Osteoblast (primary cell): ENCODE results near the gene OPCML. TPM values are rescaled to one million over a fixed set of nuclear protein-coding genes. Genes with fewer than 3 reads are reported as not detected.

Experiments
- DNase-seq: peaks from one replicate; pipeline ENCODE4 v3.0.0; 2011; ENCODE audit warnings: low spot score, mixed read lengths; ENCODE audit not compliant: insufficient read length; ENCODE audit errors: missing footprints
- H2AFZ ChIP-seq: 2 replicates; pipeline ENCODE4 v1.6.0; 2011; ENCODE audit warnings: mild to moderate bottlenecking, low read length
- H3K27ac ChIP-seq: 2 replicates; pipeline ENCODE4 v1.5.1; 2011; ENCODE audit warnings: mild to moderate bottlenecking, low read depth, low read length, moderate library complexity
- H3K27me3 ChIP-seq: 2 replicates; pipeline ENCODE4 v1.6.0; 2012; ENCODE audit warnings: mild to moderate bottlenecking, control low read depth, inconsistent platforms, low read length, moderate library complexity; ENCODE audit not compliant: insufficient read depth
- H3K36me3 ChIP-seq: 2 replicates; pipeline ENCODE4 v1.5.1; 2011; ENCODE audit warnings: mild to moderate bottlenecking, low read length, control low read depth, moderate library complexity; ENCODE audit not compliant: insufficient read depth
- H3K4me1 ChIP-seq: 2 replicates; pipeline ENCODE4 v1.5.1; 2011; ENCODE audit warnings: mild to moderate bottlenecking, low read length, control low read depth, moderate library complexity; ENCODE audit not compliant: insufficient read depth
- H3K4me2 ChIP-seq: 2 replicates; pipeline ENCODE4 v1.6.0; 2011; ENCODE audit warnings: mild to moderate bottlenecking, low read length; ENCODE audit not compliant: insufficient read depth
- H3K4me3 ChIP-seq: fragments of 200-600 bp; sonication (generic); 3 replicates; pipeline ENCODE4 v1.5.1; 2012; ENCODE audit warnings: mild to moderate bottlenecking, low read length, inconsistent platforms; ENCODE audit not compliant: insufficient read depth
- H3K79me2 ChIP-seq: 2 replicates; pipeline ENCODE4 v1.6.0; 2012; ENCODE audit warnings: mild to moderate bottlenecking, low read length, control low read depth, inconsistent platforms; ENCODE audit not compliant: insufficient read depth
- H3K9me3 ChIP-seq: 2 replicates; pipeline ENCODE4 v1.5.1; 2011; ENCODE audit warnings: low read depth, low read length, control low read depth
- H4K20me1 ChIP-seq: 2 replicates; pipeline ENCODE4 v1.6.0; 2012; ENCODE audit warnings: mild to moderate bottlenecking, low read length, control low read depth; ENCODE audit not compliant: insufficient read depth
- total RNA-seq: library from RNA; depleted of rRNA; stranded (reverse); fragments of >200 nt; gene quantifications from 2 replicates; pipeline ENCODE4 v1.2.3, GENCODE V29; 2012
- TF ChIP-seq, protein P1 (sequence below): IDR thresholded peaks from 2 replicates; pipeline ENCODE4 v1.5.1; 2011; ENCODE audit warnings: mild to moderate bottlenecking, low read depth, low read length, moderate library complexity; ENCODE audit errors: extremely low read depth

OPCML gene
- total RNA-seq, 1 donor: 0.36 TPM

DNA sequence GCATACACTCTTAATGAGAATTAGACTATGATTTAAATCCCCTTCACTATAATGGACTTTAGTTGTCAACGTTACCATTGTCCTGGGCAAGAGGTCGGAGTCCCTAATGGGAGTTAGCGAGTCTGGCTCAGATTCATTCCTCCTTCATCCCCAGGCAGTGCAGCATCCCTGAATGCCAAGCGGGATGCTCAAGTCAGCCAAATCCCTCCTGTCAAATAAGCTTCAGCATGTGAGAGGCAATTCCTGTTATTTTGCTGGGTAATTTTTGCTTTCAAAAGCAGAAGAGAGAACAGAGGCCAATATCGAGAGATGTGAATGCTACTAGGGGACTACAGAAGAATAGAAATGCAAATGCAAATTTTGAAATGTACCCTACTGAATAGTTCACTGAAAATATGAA is 186.2 kb downstream of the OPCML start:
- H3K36me3 ChIP-seq: no peaks in the 10 kb centered on the region
- no peaks in the 10 kb centered on the region for H3K4me1 ChIP-seq
- DNase-seq: no peak
- no peaks in the 10 kb centered on the region for H3K79me2 ChIP-seq
- TF ChIP-seq, protein P1, sequence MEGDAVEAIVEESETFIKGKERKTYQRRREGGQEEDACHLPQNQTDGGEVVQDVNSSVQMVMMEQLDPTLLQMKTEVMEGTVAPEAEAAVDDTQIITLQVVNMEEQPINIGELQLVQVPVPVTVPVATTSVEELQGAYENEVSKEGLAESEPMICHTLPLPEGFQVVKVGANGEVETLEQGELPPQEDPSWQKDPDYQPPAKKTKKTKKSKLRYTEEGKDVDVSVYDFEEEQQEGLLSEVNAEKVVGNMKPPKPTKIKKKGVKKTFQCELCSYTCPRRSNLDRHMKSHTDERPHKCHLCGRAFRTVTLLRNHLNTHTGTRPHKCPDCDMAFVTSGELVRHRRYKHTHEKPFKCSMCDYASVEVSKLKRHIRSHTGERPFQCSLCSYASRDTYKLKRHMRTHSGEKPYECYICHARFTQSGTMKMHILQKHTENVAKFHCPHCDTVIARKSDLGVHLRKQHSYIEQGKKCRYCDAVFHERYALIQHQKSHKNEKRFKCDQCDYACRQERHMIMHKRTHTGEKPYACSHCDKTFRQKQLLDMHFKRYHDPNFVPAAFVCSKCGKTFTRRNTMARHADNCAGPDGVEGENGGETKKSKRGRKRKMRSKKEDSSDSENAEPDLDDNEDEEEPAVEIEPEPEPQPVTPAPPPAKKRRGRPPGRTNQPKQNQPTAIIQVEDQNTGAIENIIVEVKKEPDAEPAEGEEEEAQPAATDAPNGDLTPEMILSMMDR: no peak
- no peak overlapping the region for H3K27ac ChIP-seq
- no peak overlapping the region for H2AFZ ChIP-seq
- no peak overlapping the region for H3K4me2 ChIP-seq
- no peaks in the 10 kb centered on the region for H3K27me3 ChIP-seq
- no peaks in the 10 kb centered on the region for H4K20me1 ChIP-seq
- H3K4me3 ChIP-seq: no peak overlapping the region
- no peaks in the 10 kb centered on the region for H3K9me3 ChIP-seq

DNA sequence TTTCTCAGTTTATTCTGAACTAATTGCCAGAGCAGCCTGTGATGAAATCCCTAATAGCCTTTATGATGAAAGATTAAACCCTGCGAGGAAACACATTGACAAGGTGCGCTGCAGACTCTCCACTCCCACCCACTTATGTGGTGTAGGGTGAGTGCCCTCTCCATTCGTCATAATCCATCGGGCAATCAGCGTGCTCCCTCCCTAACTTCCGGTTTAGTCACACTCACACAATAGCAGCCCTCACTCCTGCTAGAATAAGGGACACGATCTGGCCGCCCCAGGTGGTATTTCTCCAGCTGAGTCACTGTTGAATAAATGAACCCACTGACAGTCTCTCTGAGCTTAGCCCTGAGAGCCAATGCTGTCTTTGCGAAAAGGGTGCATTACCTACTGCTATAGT is 188.3 kb downstream of the OPCML start:
- H3K36me3 ChIP-seq: no peaks in the 10 kb centered on the region
- TF ChIP-seq, protein P1: no peak
- DNase-seq: no peak
- no peak overlapping the region for H3K27ac ChIP-seq
- no peaks in the 10 kb centered on the region for H4K20me1 ChIP-seq
- no peak overlapping the region for H2AFZ ChIP-seq
- no peaks in the 10 kb centered on the region for H3K4me1 ChIP-seq
- no peak overlapping the region for H3K4me3 ChIP-seq
- no peaks in the 10 kb centered on the region for H3K79me2 ChIP-seq
- H3K9me3 ChIP-seq: no peaks in the 10 kb centered on the region
- H3K27me3 ChIP-seq: no peaks in the 10 kb centered on the region
- no peak overlapping the region for H3K4me2 ChIP-seq

DNA sequence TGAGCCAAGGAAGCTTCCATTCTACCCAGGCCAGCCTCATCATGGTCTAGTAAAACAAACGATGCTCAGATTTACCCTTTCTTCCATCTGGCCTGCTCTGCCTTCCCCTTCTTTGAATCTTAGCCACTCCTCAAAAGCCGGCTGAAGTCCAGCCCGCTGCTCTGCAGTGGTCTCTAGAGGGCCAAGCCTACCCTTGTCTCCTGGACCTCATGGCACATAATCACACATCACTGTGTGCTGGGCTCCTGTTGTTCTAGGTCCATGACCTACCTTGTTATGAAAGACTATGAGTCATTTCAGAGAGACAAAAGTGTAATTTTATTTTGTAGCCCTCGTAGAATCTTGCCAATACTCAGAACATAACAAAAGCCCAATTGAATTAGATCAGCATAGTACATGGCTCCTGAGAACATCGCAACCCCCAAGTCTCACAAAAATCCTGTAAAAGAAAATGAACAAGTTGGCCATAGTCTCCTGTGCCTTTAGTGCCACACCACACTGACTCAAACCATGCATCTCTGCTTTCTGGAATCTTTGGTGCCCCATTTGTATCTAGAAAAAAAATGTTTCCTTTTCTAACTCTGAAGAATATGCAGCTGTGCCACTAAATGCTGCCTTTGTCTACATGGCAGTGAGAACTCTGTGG is 192.7 kb downstream of the OPCML start:
- Histone ChIP-seq H3K4me2 (no peak overlapping the region), H3K36me3 (no peaks in the 10 kb centered on the region), H2AFZ (no peak overlapping the region), H3K79me2 (no peaks in the 10 kb centered on the region), H3K4me3 (no peak overlapping the region), H4K20me1 (no peaks in the 10 kb centered on the region), H3K4me1 (no peaks in the 10 kb centered on the region), H3K27ac (no peak overlapping the region), H3K27me3 (no peaks in the 10 kb centered on the region), H3K9me3 (no peaks in the 10 kb centered on the region)
- DNase-seq: no peak
- TF ChIP-seq, protein P1: no peak

DNA sequence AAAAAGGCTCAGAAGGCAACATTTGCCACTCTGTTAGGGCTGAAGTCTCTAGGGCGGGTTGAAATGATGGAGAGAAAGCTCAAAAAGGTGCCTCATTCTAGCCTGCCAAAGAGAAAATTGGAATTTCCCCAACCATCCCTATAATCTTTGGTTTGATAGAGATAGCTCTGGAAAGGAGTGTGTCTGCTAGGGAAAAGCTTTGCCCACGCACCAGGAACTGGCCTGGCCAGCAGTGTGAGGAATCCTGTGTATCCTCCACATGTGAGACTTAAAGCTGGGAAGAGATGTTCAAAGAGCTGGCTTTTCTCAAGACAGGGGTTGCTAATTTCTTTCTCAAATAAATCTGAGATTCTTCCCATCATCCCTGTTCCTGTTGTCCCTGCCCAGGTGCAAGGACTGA is 193.7 kb downstream of the OPCML start:
- Histone ChIP-seq H3K36me3 (no peaks in the 10 kb centered on the region), H3K9me3 (no peaks in the 10 kb centered on the region), H2AFZ (no peak overlapping the region), H3K27ac (no peak overlapping the region), H3K4me2 (no peak overlapping the region), H3K4me1 (no peaks in the 10 kb centered on the region), H4K20me1 (no peaks in the 10 kb centered on the region), H3K27me3 (no peaks in the 10 kb centered on the region), H3K79me2 (no peaks in the 10 kb centered on the region), H3K4me3 (no peak overlapping the region)
- TF ChIP-seq, protein P1: no peak
- DNase-seq: no peak
